Measurements from ENCODE around the gene SLC24A4.

SLC24A4 gene, protein sequence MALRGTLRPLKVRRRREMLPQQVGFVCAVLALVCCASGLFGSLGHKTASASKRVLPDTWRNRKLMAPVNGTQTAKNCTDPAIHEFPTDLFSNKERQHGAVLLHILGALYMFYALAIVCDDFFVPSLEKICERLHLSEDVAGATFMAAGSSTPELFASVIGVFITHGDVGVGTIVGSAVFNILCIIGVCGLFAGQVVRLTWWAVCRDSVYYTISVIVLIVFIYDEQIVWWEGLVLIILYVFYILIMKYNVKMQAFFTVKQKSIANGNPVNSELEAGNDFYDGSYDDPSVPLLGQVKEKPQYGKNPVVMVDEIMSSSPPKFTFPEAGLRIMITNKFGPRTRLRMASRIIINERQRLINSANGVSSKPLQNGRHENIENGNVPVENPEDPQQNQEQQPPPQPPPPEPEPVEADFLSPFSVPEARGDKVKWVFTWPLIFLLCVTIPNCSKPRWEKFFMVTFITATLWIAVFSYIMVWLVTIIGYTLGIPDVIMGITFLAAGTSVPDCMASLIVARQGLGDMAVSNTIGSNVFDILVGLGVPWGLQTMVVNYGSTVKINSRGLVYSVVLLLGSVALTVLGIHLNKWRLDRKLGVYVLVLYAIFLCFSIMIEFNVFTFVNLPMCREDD
- total RNA-seq = 0 reads per million in 2 experiments

DNA sequence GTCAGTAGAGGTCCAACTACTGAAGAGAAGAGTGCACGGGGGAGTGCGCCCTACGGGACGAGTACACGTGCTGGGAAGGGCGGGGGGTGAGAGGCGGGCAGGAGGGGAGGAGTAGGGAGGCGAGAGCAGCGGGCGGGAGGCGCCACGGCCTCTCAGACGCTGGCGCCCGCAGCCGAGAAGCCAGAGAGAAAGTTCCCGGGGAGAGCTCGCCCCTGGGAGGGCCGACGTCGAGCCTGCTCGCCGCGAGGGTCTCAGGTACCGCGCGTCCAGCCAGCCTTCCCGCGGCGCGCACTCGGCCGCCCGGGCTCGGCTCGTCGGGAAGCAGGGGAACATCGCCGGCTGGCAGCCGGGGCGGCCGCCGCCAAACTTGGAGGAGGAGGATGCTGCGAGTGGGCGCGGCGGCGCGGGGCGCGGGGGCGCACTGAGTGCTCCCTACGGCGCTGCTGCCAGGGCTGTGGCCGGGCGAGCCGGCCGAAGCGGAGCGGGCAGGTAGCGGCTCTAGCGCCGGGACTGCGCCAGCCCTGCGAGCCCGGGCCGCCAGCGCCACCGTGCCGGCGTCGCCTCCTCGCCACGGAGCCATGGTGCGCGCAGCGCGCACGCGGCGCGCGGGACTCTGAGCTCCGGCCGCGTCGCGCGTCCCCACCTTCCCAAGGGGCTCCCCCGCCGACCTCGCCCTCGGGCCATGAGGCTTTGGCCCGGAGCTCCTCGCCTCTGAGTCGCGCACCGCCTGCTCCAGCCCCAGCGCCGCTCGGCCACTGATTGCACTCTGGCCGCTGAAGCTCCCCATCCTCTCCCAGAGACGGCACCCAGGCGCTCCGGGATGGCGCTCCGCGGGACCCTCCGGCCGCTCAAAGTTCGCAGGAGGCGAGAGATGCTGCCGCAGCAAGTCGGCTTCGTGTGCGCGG, at the start of gene SLC24A4:
TSS of gene SLC24A4 (plus strand) at position 155 of the 905 bp plus-strand sequence. CDS start at position 821, 666 bp downstream.
- no peak for DNase-seq (ENCODE audit: low read depth)

DNA sequence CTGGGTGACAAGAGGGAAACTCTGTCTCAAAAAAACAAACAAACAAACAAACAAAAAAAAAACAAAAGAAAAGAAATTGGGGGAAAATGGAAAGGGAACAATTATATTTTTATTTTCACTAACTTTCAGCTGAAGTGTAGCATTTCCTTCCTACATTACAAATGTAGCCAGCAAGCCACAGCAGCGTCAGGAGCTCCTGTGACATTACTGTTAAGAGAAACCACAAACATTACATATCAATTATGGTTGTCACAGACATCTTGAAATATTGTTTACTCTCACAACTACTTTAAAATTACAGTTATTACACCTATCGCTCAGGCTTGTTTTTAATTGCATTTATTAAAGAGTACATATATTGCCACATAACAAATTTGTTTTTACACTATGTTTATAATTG, 49.8 kb upstream of the SLC24A4 start:
- DNase-seq (ENCODE audit: low read depth) = no peak

DNA sequence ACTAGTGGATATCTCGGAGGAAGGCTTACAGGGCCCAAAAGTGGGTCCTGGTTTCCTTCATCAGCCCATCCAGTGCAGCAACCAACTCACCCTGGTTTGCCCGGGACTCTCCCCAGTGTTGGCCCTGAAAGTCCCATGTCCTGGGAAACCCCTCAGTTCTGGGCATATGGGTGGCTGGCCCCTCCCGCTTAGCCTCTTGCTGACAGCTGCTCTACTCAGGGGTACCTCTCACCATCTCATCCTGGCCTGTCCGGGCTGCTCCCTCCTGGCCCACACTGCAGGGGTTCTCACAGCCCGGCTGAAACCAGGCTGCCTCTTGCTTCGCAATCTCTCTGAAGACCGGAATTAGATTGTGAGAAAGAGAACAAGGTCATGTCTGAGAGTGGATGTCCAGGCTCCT, 48.9 kb upstream of the SLC24A4 start:
- no peak for DNase-seq (ENCODE audit: low read depth)

DNA sequence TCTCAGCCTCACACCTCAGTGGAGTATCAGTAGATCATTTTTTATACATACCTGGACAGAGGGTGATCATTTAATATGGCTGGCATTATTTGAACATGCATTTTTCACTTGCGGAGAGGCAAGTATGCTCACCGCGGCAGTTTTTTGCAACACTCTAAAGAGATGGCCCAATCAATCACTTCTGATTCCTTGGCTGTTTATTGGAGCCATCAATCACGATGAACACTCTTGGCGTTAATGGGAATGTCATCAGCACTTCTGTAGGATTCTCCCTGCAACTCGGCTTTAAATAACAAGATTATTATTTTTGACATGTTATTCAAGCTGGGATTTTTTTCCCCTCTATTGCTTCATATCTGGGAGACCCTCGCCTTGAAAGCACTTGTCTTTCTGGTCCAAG, 46.9 kb upstream of the SLC24A4 start:
- no peak for DNase-seq (ENCODE audit: low read depth)

DNA sequence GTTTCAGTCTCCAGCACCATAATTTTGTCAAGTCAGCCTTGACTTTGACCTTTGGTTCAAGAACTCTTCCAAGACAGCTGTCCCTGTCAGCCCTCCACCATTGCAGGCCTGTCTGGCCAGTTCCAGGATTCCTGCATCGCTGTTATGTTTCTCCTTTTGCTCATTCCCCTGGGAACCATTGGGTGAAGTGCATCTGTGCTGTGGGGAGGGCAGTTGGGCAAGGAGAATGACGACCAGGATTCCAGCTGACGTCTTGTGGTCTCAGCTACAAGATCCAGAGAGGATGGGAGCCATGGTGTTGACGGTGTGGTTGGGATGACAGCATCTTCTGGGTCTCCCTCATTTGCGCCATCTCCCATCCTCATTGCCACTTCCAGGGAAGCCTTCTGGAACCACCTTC, 45.9 kb upstream of the SLC24A4 start:
- no peak for DNase-seq (ENCODE audit: low read depth)

DNA sequence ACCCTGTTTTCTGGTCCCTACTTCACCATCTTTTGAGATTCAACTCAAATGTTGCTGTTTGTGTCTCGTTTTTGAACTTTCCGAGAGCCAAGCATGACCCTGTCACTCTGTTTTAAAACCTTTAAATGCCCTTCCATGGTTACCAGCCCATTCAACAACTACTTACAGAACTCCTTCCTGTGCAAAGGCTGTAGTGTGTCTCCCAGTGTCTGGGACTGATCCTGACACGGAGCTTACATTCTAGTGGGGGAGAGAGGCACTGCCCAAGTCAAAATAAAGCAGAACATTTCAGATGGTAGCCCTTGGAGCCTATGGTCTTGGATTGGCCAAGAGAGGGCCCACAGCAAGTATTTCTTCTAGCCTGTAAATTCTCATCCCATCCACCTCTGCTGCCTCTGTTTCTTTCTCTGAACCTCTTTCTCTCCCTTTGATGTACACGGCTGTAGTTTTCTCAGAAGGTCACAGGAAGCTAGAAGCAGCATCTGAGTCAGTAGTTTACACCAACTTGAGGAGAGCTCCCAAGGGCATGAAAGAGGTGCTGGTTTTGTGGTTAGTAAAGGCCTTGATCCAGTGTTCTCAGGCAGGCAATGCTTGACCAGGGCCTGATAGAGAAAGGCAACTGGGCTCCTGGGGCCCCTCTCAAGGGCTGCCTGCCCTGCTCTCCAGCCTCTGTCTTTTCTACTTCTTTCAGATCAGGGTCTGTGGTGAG, 42.3 kb upstream of the SLC24A4 start:
- DNase-seq (ENCODE audit: low read depth) = no peak

DNA sequence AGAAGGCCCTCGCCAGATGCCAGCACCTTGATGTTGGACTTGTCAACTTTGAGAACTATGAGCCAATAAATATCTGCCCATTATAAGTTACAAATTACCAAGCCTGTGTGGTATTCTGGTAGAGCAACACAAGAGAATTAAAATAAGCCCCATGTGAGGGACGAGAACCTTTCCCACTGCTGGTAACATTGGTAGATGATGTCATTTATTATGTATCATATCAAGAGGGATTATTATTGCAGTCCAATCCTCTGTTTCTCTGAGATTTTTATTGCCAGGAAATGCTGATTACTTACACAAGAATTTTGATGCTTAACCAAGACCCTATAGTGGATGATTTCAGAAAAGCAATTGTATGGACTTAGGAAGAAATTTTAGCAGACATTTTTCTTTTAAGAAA, 40.3 kb upstream of the SLC24A4 start:
- DNase-seq (ENCODE audit: low read depth) = no peak

DNA sequence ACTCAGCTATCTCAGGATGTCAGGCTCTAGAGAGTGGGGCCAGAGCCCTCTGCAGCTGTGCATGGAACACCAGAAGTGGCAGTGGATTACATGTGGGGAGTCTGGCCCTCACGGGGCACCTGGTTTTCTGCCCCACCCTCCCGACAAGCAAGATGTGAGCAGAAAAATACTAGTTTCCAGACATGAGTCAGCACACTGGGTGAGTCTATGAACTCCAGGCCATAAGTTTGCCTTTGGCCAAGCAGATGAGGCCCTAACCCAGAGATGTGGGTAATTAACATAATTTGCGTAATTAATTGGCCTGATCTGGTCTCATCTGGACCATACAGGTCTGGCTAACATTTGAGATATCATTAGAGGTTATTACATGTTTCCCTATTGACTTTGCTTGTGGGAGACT, 37.7 kb upstream of the SLC24A4 start:
- no peak for DNase-seq (ENCODE audit: low read depth)

DNA sequence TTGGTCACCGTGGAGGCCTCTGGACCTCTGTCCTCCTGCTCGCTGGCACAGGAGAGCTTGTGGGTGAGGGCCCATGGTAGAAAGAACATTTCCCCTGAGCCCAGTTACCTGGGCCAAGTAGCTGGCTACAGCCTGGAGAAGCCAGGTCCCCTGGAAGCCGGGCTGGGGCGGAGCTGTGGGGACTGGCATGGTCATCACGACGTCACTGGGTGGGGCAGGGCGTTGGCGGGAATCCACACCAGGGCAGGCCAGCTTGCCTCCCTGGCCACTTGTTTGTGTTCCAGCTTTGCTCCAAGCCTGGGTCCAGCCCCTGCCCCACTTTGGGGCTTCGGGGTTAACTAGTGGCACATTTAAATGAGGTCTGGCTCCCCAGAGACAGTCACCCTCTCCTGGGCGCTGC, 35.0 kb upstream of the SLC24A4 start:
- DNase-seq (ENCODE audit: low read depth) = no peak

DNA sequence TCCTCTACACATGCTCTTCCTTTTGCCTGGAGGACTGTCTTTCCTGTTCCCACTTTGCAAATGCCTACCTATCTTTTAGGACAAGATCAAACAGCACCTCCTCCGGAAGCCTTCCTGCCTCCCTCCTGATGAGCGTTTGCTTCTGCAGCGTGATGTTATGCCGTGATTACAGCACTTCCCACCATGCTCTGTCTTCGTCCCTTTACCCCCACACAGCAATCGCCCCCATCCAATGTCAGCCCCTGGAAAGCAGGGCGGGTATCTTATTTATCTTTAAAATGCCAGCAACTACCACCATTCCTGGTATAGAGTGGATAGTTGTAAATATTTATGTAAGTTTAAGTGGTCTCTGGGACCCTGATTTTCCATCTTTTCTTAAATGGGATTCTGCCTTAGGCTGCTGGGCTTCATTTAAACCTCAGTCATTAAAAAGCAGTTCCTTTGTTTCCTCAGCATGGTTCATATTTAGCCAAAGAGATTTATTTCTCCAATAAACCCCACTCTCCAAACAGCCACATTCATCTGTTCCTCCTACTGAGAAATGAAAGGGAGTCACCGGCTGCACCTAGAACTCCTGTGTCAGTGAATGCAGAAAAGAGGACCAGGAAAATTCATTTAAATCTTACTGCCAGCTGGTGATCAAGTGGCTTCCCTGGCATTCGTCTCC, 33.8 kb upstream of the SLC24A4 start:
- DNase-seq (ENCODE audit: low read depth) = no peak

DNA sequence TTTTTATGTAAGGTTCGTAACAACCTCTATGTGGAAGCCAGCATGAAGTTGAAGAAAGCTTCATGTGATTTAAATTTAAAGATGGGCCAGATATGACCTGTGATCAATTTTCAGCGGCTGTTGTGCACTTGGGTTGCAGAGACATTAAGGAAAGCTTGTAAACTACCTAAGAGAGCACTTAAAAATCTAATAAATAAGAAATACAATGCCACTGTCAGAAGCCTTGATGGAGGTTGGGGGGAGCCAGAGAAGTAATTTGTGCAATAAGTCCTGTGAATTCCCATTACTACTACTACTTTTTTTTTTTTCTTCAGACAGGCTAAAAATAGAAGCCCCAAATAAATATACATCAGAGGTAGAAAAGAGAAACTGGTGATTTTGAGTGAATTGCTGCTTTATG, 30.3 kb upstream of the SLC24A4 start:
- DNase-seq (ENCODE audit: low read depth) = no peak

DNA sequence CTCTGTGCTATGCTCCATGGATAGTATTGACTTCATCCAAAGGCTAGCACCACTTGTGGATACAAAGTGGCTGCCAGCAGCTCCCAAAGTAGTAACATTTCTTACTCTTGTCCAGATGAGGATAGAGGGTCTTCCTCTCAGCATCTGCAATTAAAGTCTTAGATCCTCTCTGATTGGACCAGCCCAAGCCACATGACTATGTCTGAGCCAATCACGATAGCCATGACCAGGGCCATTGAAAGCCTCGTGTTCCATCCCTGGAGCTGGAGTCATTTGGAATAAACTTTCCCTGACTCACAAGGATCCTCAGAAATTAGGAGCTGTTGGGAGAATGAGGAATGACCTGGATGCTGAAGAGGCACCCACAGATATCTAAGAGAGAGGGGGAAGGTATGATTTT, 28.5 kb upstream of the SLC24A4 start:
- no peak for DNase-seq (ENCODE audit: low read depth)

DNA sequence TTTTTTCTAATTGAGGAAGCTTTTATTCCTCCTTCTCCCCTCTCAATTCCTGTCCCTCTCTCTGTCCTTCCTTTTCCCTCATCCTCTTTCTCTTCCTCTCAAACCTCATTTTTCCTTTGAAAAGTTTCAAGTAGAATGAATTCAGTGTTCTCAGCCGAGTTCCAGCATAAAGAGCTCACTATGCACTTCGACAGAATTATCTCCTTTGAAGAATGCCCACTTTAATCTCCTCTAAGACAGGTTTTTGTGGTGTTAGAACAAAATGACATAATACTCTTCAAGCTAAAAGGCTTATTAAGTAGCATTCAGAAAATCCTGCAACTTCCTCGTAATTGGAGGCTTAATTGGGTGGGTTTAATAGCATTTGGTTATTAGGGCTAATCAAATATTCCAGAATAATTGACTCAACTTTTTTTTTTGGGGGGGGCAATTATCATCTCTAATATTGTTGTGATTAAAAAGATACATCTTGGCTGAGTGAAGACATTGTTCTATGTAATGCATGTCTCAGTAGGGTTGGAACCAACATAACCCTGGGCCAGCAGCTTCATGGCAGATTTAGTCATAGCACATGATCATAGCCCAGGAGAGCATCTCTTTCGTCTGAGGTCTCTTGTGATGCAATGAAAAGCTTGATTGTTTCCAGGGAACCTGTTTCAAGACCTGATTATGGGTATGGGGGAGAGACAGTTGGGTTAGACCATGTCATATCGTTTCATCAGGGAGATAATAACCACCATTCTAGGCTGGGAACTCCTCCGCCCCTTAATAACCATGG, 25.0 kb upstream of the SLC24A4 start:
- DNase-seq (ENCODE audit: low read depth) = no peak

DNA sequence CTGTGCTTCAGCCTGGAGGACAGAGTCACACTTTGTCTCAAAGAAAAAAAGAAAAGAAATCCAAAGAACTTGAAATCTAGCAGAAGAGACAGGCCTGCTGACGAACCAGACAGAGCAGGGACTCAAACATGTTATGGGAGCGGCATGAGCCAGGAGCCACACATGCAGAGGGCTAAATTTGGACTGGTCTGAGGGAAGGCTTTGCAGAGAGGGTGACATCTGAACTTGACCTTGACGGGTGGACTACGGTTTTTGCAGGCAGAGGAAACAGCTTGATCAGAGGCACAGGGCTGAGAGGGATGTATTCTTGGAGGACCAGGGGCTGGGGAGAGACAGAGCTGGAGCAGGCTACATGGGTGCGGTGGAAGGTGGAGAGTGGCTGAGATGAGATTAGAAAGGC, 20.5 kb upstream of the SLC24A4 start:
- DNase-seq (ENCODE audit: low read depth) = no peak

DNA sequence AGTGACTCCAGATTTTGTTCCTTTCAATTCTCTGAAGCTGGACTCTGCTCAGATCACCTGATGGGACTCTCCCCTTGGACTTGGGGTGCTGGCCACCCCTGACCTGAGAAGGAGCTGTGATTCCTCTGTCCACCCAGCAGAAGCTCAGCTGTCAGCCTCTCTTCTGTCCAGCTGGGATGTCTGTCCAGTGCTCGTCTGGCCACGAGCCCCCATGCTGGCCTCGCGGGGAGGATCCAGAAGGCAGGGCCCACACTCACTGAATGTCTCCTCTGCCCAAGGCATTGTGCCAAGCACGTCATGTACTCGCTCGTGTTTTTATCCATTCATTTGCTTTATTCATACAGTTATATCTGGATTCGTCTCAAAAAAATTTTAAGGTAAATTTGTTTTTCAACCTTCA, 14.2 kb upstream of the SLC24A4 start:
- no peak for DNase-seq (ENCODE audit: low read depth)

DNA sequence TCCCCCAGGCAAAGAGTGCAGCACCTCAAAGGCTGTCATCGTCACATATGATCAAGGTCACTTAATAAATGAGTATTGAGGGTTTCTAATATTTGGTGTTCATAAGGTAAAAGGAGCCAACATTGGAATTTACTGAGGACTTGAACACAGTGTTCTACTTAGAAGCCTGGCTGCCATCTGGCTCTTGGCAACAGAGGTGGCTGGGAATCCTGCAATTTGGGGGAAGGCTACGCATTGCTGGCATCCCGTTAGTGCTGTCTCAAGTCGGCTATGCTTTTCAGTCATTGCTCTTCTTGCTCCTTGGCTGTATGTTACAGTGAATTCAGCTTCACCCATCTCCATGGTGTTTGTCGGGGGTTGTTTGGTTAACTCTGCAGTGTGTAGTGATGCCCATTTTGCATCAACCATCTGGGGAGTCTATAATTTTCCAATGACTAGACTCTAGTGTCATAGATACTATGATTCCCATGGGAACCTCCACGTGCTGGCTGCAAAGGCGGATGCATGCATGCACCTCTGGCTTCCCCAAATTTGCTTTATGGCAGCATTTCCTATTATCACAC, 12.9 kb upstream of the SLC24A4 start:
- no peak for DNase-seq (ENCODE audit: low read depth)

DNA sequence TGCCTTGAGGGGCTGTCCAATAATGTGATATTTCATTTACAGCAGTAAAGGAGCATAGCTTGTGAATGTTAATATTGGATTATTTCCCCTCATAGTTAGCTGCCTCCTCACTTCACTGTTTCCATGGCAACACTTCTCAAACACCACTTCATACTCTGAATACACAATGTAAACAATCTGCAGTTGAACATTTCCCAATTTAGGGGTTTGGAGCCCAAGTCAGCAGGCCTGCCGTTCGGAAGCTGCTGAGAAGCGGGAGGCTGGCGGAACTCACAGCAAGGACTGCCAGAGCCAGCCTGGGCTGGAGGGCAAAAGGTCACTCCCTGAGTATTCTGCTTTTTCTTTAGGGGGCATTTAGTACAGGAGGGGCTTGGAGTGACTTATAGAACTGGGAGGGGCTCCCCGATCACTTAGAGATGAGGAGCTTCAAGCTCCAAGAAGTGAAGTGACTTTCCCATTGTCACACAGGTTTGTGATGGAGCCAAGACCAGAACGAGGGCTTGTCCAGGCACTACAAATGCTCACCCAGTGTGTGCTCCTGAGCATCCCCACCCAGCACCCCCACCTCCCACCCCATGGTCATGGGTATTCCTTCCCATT, 12.1 kb upstream of the SLC24A4 start:
- no peak for DNase-seq (ENCODE audit: low read depth)

DNA sequence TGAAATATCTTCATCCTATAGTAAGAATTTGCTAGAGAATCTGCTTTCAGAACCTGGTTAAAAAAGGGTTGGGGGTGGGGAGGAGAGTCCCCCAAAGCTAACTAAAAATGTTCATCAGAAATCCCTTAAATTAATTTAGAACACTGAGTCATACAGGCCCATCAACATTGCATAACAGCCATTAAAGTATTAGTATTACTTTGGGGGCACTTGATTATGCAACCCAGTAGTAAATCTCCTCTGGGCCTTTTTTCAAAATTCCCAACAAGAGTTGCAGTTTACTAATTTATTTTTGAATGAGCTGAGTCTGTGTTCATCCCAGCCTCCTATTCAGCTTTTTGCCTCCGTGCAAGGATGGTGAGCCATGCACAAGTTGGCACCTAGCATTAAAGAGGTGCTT, 8.8 kb upstream of the SLC24A4 start:
- DNase-seq (ENCODE audit: low read depth) = no peak

DNA sequence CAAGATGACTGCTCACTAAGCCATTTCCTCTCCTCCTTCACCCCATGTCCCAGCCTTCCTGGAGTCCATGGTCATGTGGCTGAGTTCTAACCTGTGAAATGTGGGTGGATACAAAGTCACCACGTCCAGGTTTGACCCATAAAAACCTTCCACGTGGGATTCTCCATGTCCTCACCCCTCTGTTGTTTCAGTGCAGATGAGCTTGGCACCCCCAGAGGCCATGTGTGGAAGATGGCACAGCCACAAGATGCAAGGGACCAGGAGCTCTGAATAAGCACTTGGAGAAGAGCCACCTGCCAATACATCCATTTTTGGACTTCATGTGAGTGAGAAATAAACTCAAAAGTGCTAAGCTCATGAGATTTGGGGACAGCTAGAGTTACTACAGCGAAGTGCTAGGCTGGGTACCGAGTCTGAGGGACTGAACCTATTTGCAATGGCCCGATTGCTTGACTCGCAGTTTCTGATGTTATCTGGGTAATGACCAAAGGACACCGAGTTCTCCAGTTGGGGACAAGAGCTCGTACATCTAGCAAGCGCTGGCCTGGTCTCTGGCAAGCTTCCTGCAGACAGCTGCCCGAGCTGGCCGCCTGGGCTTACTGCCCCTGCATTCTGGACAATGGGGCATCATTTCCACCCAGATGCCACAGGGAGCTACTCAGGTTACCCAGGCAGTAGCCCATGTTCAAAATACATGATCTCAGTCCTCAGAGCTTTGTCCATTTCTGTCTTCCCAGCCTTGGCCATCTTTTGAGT, 7.7 kb upstream of the SLC24A4 start:
- DNase-seq (ENCODE audit: low read depth) = no peak

All from T follicular helper cell (primary cell).